Brain microvascular endothelial cell (primary cell): ENCODE data around the gene TRA2A.
A peak's percentile ranks its signal among the peaks of the same experiment; 100 is the strongest.
"Not testable (repeated sequence)": the region's sequence is repeated elsewhere in the genome, so short reads cannot be mapped to it uniquely, and the experiment has no call there.

Experiments
- DNase-seq: peaks from one replicate; pipeline ENCODE4 v3.0.0-alpha.2; 2020
- H3K27ac ChIP-seq: fragments of 250-450 bp; sonication (Bioruptor Pico); 2 replicates; pipeline ENCODE4 v1.5.1; 2020; ENCODE audit warnings: mild to moderate bottlenecking, moderate library complexity
- H3K27me3 ChIP-seq: fragments of 250-450 bp; sonication (Bioruptor Pico); replicated peaks from 2 replicates; pipeline ENCODE4 v1.5.1; 2020; ENCODE audit warnings: mild to moderate bottlenecking
- H3K36me3 ChIP-seq: fragments of 250-450 bp; sonication (Bioruptor Pico); replicated peaks from 2 replicates; pipeline ENCODE4 v1.5.1; 2020; ENCODE audit warnings: mild to moderate bottlenecking
- H3K4me3 ChIP-seq: 2 replicates; pipeline ENCODE4 v1.5.1; 2011; ENCODE audit warnings: low read depth, mild to moderate bottlenecking, control low read depth, low read length, moderate library complexity
- in situ Hi-C: cut with HindIII; loops from 2 replicates; pipeline ENCODE4 v1.10.0; 2017; ENCODE audit warnings: low sequenced_read_pairs, low pct_ligation_motif_present
- TF ChIP-seq, protein P1 (sequence below): IDR thresholded peaks from 2 replicates; pipeline ENCODE4 v1.5.1; 2011; ENCODE audit warnings: low read depth, mild to moderate bottlenecking, moderate library complexity, low read length, control low read depth, inconsistent platforms; ENCODE audit errors: missing control alignments

TRA2A gene

DNA sequence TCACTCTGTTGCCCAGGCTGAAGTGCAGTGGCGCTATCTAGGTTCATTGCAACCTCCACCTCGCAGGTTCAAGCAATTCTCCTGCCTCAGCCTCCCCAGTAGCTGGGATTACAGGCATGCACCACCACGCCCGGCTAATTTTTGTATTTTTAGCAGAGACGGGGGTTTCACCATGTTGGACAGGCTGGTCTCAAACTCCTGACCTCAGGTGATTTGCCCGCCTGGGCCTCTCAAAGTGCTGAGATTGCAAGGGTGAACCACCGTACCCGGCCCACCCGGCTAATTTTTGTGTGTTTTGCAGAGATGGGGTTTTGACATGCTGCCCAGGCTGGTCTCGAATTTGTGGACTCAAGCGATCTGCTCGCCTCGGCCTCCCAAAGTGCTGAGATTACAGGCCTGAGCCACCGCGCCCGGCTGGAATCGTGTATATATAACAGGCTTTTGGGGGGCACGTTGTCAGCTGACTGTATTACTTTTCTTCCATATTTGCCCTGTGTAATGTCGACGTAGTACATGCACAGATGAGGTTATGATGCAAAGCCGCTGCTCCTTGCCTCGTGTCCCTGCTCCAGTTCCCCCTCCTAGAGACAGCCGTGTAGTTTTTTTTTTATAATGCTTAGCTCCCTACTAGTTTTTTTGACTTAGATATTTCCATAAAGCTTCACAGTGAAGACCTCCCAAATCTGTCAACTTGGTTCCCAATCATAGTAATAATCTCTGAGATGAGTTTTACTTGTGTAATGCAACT, 883 bp upstream of the TRA2A start:
- Histone ChIP-seq H3K27ac (peak overlapping the region; percentile 98), H3K4me3 (no peak overlapping the region), H3K36me3 (no peaks in the 10 kb centered on the region), H3K27me3 (no peaks in the 10 kb centered on the region)
- in situ Hi-C loops = loop anchor here (25.0 kb wide), 1 partner anchor 180 kb away; the partner anchor contains the start of gene STK31
- TF ChIP-seq, protein P1, sequence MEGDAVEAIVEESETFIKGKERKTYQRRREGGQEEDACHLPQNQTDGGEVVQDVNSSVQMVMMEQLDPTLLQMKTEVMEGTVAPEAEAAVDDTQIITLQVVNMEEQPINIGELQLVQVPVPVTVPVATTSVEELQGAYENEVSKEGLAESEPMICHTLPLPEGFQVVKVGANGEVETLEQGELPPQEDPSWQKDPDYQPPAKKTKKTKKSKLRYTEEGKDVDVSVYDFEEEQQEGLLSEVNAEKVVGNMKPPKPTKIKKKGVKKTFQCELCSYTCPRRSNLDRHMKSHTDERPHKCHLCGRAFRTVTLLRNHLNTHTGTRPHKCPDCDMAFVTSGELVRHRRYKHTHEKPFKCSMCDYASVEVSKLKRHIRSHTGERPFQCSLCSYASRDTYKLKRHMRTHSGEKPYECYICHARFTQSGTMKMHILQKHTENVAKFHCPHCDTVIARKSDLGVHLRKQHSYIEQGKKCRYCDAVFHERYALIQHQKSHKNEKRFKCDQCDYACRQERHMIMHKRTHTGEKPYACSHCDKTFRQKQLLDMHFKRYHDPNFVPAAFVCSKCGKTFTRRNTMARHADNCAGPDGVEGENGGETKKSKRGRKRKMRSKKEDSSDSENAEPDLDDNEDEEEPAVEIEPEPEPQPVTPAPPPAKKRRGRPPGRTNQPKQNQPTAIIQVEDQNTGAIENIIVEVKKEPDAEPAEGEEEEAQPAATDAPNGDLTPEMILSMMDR = no peak
- DNase-seq = no peak

DNA sequence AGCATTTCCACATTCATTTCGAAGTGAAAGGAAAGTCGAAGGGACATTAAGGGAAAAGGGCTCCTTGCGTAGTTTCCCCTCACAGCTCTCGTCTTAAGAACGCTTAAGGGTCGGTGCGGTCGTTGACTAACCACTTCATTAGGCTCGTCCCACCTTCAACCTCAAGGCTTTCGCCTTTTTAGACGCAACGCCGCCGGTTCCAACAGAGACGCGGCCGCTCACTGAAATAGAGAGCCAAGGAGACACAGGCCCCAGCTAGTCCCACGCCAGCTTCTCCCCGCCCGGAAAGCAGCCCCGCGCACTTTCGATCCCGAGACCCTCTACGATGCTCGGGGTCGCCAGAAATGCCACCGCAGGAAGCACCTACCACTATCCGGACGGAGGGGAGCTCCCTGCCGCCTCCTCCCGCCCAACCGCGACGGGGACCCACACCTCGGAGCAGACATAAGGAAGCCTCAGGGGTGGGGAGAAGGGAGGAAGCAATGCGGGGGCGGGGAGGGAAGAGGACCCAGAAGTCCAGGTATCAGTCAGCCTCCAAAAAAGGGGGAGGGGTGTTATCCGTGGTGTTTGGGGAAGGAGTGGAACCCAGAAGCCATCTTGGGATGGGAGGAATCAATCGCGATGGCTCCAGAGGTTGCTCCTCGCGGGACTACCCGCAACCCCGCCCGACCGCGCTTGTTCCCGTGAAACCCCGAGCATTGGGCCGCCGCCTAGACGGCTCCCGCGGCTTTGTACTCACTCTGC, 559 bp downstream of the TRA2A start:
- no peaks in the 10 kb centered on the region for H3K27me3 ChIP-seq
- H3K4me3 ChIP-seq = peak overlapping the region; percentile 99
- TF ChIP-seq, protein P1 = no peak
- H3K27ac ChIP-seq = peak overlapping the region; percentile 98
- no peaks in the 10 kb centered on the region for H3K36me3 ChIP-seq
- peak; percentile 56 for DNase-seq
- in situ Hi-C loops = loop anchor here (25.0 kb wide), 1 partner anchor 181 kb away; the partner anchor contains the start of gene STK31

DNA sequence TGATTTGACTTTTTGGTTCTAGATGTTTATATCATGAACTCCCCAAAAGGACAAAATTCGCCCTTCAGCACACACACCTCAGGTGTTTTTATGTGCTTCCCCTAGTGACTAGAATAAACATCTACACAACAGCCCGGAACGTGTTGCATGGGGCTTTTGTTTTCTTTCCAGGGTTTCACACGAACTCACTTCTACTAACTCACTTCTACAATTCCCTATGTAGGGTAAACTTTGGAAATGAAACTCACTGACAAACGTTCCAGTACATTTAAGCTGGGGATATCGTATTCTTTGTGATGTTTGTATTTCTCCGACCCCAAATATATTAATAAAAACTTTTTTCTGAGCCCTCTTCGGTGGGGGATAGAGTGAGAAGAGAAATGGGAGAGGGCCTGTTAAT, 1.4 kb downstream of the TRA2A start:
- Histone ChIP-seq H3K27me3 (no peaks in the 10 kb centered on the region), H3K4me3 (peak overlapping the region; percentile 99), H3K27ac (peak overlapping the region; percentile 98), H3K36me3 (no peaks in the 10 kb centered on the region)
- in situ Hi-C loops = loop anchor here (25.0 kb wide), 1 partner anchor 182 kb away; the partner anchor contains the start of gene STK31
- DNase-seq = peak; percentile 22
- TF ChIP-seq, protein P1 = peak; percentile 18

DNA sequence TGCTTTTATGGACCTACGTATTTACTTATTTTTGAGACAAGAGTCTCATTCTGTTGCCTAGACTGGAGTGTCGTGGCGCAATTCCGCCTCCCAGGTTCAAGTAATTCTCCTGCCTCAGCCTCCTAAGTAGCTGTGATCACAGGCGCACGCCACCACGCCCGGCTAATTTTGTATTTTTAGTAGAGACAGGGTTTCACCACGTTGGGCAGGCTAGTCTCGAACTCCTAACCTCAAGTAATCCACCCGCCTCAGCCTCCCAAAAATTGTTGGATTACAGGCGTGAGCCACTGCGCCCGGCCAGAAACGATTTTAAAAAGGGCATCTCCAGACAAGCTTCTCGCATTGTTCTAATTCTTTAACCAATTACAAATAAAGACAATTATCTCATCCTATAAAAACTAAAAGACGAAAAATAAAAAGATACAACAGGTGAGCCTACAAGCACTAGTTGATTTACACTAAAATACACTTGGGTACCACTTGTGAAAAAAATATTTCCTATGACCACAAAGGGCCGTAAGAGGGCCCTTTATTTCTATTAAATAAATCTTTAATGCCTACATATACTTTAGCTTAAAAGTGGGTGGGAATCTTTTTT, 2.4 kb downstream of the TRA2A start:
- in situ Hi-C loops = loop anchor here (10.0 to 25.0 kb wide), 2 partner anchors 183 to 255 kb away; partner anchors contain the start of gene STK31
- no peaks in the 10 kb centered on the region for H3K27me3 ChIP-seq
- H3K4me3 ChIP-seq = peak overlapping the region; percentile 99
- no peaks in the 10 kb centered on the region for H3K36me3 ChIP-seq
- DNase-seq = no peak
- TF ChIP-seq, protein P1 = no peak
- no peak overlapping the region for H3K27ac ChIP-seq

DNA sequence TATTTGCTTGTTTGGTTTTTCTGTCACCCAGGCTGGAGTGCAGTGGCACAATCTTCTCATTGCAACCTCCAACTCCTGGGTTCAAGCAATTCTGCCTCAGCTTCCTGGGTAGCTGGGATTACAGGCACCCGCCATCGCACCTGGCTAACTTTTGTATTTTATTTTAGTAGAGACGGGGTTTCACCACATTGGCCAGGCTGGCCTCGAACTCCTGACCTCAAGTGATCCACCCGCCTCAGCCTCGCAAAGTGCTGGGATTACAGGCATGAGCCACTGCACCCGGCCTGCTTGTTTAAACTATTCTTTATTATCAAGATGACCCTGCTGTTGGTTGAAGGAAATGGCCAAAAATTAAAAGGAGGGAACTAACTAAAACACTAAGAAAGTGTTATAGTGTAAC, 6.2 kb downstream of the TRA2A start:
- H3K4me3 ChIP-seq, DNase-seq, H3K27ac ChIP-seq, H3K27me3 ChIP-seq: not testable (repeated sequence)
- in situ Hi-C loops = loop anchor here (10.0 to 25.0 kb wide), 2 partner anchors 187 to 251 kb away; partner anchors contain the start of gene STK31
- H3K36me3 ChIP-seq = peaks cover 14% of the 10 kb centered on the region

DNA sequence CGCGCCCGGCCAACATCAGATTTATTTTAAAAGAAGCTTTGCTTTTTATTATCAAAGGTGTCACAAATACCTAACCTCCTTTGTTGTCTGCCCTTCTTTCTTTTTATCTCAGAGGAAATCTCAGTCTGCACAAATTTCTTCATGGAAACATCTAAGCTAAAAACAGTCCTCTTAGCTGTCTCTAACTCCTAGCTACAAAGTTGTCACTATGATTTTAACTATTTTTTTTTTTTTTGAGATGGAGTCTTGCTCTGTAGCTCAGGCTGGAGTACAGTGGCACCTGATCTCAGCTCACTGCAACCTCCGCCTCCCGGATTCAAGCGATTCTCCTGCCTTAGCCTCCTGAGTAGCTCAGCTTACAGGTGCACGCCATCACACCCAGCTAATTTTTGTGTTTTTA, 7.3 kb downstream of the TRA2A start:
- in situ Hi-C loops = loop anchor here (10.0 kb wide), 1 partner anchor 250 kb away; no protein-coding TSS in a partner anchor
- Histone ChIP-seq H3K36me3 (peaks cover 19% of the 10 kb centered on the region), H3K27me3 (no peaks in the 10 kb centered on the region), H3K27ac (no peak overlapping the region), H3K4me3 (no peak overlapping the region)
- no peak for DNase-seq
- TF ChIP-seq, protein P1 = no peak
